PFSK-1 (cell line): ENCODE measurements around the gene NAV2.

Experiments
- FOXP2 ChIP-seq: optimal IDR thresholded peaks from 2 replicates; pipeline ENCODE3; 2011; ENCODE audit warnings: borderline replicate concordance, control low read depth, inconsistent platforms; ENCODE audit not compliant: insufficient read depth; ENCODE audit errors: extremely low read length, extremely low read depth
- POLR2AphosphoS5 ChIP-seq: IDR thresholded peaks from 2 replicates; pipeline ENCODE4 v1.6.1; 2012; ENCODE audit warnings: low read depth, mild to moderate bottlenecking, control low read depth, low read length, moderate library complexity
- REST ChIP-seq, 2 experiments: IDR thresholded peaks; 2 replicates each; pipeline versions ENCODE4 v1.6.1 to v1.8.0; 2011 to 2012; ENCODE audit warnings: low read depth in 2 of 2, low read length in 2 of 2, control low read depth in 1 of 2, inconsistent platforms in 1 of 2, mild to moderate bottlenecking in 1 of 2, moderate library complexity in 1 of 2; ENCODE audit not compliant: insufficient read depth in 1 of 2
- SIN3A ChIP-seq: IDR thresholded peaks from 2 replicates; pipeline ENCODE4 v1.6.1; 2012; ENCODE audit warnings: mild to moderate bottlenecking, low read length, moderate library complexity, borderline replicate concordance; ENCODE audit not compliant: insufficient read depth
- TAF1 ChIP-seq: IDR thresholded peaks from 2 replicates; pipeline ENCODE4 v1.6.1; 2012; ENCODE audit warnings: low read length, control low read depth, borderline replicate concordance; ENCODE audit not compliant: insufficient read depth

The NAV2 gene

GRCh38 chr11:19845626-19846025 is 133.0 kb downstream of the NAV2 start:
- TF ChIP-seq TAF1 = no peak
- TF ChIP-seq REST (IDR thresholded peaks at IDR 0.05; ENCODE audit: insufficient read depth in 1 of 2, low read depth in 2 of 2, low read length in 2 of 2) = no peak
- TF ChIP-seq POLR2AphosphoS5 = no peak
- TF ChIP-seq SIN3A = no peak
- TF ChIP-seq FOXP2 = no peak

GRCh38 chr11:19846654-19847305 is 134.1 kb downstream of the NAV2 start:
- TF ChIP-seq TAF1 (no peak), POLR2AphosphoS5 (no peak), REST (IDR thresholded peaks at IDR 0.05; ENCODE audit: insufficient read depth in 1 of 2, low read depth in 2 of 2, low read length in 2 of 2) (no peak), SIN3A (no peak), FOXP2 (no peak)

- TF ChIP-seq FOXP2 (no peak), SIN3A (no peak), POLR2AphosphoS5 (no peak), TAF1 (no peak), REST (IDR thresholded peaks at IDR 0.05; ENCODE audit: insufficient read depth in 1 of 2, low read depth in 2 of 2, low read length in 2 of 2) (no peak)
Observed at GRCh38 chr11:19848219-19848618, 135.6 kb downstream of the NAV2 start.

- TF ChIP-seq SIN3A (no peak), POLR2AphosphoS5 (no peak), FOXP2 (no peak), REST (IDR thresholded peaks at IDR 0.05; ENCODE audit: insufficient read depth in 1 of 2, low read depth in 2 of 2, low read length in 2 of 2) (no peak), TAF1 (no peak)
Observed at GRCh38 chr11:19849107-19849789, 136.6 kb downstream of the NAV2 start.
